ENCODE data around the gene CREG1.
"Not testable (repeated sequence)": the region's sequence is repeated elsewhere in the genome, so short reads cannot be mapped to it uniquely, and the experiment has no call there.

CREG1 gene

DNA sequence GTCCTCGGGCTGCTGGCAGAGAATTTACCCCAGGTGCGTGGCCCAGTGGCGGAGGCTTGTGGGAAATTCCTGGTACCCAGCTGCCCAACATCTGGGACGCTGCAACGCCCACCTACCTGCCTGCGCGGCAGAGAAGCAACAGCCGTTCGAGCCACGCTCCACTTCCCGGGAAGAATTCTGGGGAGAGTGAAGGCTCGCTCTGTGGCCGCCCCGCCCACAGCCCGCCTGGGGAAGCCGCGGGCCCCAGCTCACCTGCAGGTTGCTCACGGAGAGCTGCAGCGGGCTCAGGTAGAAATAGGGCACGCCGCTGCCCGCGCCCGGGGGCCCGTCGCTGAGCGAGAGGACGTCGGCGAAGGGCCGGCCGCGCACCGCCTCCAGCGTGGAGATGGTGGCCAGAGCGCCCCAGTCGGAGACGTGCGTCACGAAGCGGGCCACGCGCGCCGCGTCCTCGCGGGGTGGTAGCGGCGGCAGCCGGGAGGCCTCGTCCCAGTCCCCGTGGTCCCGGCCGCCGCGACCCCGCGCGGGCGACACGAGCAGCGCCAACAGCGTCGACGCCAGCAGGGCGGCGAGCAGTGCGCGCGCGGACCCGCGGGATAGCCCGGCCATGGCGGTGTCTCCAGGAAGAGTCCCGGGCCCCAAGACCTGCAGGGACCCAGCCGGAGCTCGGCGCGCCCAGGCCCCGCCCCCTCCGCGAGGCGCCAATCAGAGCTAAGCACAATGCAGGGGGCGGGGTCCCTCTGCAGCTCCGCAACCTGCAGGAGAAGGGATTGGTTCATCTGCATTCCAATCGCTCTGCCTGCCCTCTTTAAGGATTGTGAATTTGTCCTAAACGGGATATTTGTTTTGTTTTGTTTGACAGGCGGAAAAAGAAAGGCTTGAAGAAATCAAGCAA is at the start of gene CREG1:
CREG1 (minus strand) TSS at position 627 of the 892 bp plus-strand sequence.
- FAIRE-seq: no peak

GRCh38 chr1:167602840-167603239 is 49.3 kb upstream of the CREG1 start:
- no peak for FAIRE-seq

- FAIRE-seq: no peak
Measured at GRCh38 chr1:167601442-167602383, 48.2 kb upstream of the CREG1 start.

- peak; percentile 69 for FAIRE-seq
Measured at GRCh38 chr1:167599957-167600581, 46.5 kb upstream of the CREG1 start.

DNA sequence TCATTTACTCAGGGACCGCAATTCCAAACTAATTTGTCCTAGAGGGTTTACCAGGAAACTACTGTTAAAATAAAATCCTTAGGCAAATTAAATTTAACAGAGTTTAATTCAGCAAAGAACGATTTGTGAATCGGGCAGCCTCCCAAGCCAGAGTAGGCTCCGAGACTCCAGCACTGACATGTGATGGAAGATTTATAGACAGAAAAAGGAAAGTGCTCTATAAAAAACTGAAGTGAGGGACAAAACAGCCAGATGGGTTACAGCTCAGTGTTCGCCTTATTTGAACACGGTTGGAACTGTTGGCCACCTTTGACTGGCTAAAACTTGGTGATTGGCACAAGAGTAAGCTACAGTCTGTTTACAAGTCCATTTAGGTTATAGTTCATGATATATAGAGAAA is 41.3 kb upstream of the CREG1 start:
- no peak for FAIRE-seq

- no peak for FAIRE-seq
Measured at GRCh38 chr1:167593860-167594259, 40.3 kb upstream of the CREG1 start.

- no peak for FAIRE-seq
Measured at GRCh38 chr1:167592475-167592874, 38.9 kb upstream of the CREG1 start.

DNA sequence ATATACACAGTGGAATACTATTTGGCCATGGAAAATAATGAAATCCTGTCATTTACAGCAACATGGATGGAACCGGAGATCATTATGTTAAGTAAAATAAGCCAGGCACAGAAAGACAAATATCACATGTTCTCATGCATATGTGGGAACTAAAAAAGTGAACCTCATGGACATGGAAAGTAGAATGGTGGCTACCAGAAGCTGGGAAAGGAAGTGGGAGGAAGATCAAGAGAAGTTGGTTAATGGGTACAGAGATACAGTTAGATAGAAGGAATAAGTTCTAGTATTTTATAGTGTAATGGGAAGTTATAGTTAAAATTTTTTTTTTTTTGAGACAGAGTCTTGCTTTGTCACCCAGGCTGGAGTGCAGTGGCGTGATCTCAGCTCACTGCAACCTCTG is 34.8 kb upstream of the CREG1 start:
- FAIRE-seq: no peak

DNA sequence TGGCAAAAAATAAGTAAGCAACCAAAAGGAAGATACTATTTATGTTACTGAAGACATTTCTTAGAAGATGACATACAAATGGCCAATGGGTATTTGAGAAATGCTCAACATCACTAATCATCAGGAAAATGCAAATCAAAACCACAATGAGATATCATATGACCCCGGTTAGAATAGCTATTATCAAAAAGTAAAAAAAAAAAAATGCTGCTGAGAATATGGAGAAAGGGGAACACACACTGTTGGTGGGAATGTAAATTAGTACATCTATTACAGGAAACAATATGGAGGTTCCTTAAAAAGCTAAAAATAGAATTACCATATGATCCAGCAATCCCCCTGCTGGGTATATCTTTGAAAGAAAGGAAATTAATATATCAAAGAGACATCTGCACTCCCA is 34.3 kb upstream of the CREG1 start:
- no peak for FAIRE-seq

- FAIRE-seq: no peak
Measured at GRCh38 chr1:167587342-167587741, 33.8 kb upstream of the CREG1 start.

DNA sequence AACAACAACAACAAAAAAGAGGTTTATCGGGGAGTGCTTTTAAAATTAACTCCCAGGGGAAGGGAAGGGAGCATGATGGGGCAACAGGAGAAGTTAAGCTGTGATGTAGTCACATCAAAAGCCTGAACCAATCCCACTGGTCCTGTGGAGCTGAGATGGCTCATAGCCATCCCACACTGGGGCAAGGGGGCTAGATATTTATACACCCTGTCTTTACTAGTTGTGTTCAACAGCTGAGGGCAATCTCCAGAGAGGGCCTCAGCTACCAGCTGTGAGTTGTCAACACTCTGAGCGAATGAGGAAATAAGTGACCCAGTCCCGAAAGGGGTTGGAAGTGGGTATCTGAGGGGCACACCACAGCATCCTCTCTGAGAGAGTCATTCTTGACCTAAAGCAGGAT is 31.0 kb upstream of the CREG1 start:
- FAIRE-seq: no peak

- FAIRE-seq: no peak
Measured at GRCh38 chr1:167582722-167583121, 29.2 kb upstream of the CREG1 start.

DNA sequence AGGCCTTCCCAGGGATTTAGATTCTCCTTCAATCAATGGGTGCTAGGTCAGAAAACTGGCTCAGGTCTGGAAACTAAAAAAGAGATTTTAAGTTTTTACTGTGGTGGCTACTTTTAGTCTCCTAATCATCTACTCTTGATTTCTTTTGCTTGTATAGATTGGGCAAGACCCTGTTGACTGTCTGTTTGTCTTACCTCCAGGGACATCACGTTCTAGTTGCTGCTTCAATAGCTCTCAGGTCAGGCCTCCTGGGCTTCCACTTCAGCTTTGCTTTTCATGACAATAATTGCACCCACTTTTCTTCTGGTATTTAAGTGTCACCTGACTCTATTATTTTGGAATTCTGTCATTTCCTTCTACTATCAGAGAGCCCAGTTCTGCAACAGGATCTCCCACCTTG is 28.5 kb upstream of the CREG1 start:
- FAIRE-seq: no peak

DNA sequence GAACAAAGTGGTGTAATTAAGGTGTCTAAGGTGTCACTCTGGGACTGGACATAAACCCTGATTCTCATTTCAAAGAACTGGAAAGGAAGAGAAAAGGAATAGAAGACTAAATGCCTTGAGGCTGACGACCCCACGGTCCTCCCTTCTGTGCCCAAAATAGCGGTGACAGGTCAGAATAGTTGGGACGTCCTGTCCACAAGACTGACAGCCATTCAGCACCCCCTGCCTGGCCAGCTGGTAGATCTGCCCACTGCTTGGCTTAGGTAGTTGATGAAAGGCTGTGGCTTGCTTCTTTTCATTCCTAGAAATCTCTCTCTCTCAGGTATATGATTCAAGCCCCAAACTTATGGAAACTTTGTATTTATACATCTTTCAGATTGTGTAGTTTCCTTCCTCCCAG is 26.4 kb upstream of the CREG1 start:
- FAIRE-seq: no peak

GRCh38 chr1:167578939-167579521 is 25.5 kb upstream of the CREG1 start:
- FAIRE-seq: no peak

GRCh38 chr1:167575649-167576048 is 22.1 kb upstream of the CREG1 start:
- no peak for FAIRE-seq

- FAIRE-seq: no peak
Measured at GRCh38 chr1:167573035-167573434, 19.5 kb upstream of the CREG1 start.

- FAIRE-seq: not testable (repeated sequence)
Measured at GRCh38 chr1:167570712-167571111, 17.1 kb upstream of the CREG1 start.

- no peak for FAIRE-seq
Measured at GRCh38 chr1:167567663-167568062, 14.1 kb upstream of the CREG1 start.

GRCh38 chr1:167566766-167567165 is 13.2 kb upstream of the CREG1 start:
- FAIRE-seq: no peak

GRCh38 chr1:167565922-167566321 is 12.4 kb upstream of the CREG1 start:
- FAIRE-seq: no peak

GRCh38 chr1:167564612-167565270 is 11.2 kb upstream of the CREG1 start:
- no peak for FAIRE-seq

All from A204.1 (cell line).